NOMO-1 treated with dmso at 0.1 percent for 144 hours (cell line): Measurements from ENCODE around the gene KIFC3.
"Not testable (repeated sequence)": the region's sequence is repeated elsewhere in the genome, so short reads cannot be mapped to it uniquely, and the experiment has no call there.

ENCODE experiments used
- DNase-seq: peaks from one replicate; lab custom pipeline; 2025; ENCODE audit not compliant: unreplicated experiment; lab: John Stamatoyannopoulos, UW

Gene KIFC3

DNA sequence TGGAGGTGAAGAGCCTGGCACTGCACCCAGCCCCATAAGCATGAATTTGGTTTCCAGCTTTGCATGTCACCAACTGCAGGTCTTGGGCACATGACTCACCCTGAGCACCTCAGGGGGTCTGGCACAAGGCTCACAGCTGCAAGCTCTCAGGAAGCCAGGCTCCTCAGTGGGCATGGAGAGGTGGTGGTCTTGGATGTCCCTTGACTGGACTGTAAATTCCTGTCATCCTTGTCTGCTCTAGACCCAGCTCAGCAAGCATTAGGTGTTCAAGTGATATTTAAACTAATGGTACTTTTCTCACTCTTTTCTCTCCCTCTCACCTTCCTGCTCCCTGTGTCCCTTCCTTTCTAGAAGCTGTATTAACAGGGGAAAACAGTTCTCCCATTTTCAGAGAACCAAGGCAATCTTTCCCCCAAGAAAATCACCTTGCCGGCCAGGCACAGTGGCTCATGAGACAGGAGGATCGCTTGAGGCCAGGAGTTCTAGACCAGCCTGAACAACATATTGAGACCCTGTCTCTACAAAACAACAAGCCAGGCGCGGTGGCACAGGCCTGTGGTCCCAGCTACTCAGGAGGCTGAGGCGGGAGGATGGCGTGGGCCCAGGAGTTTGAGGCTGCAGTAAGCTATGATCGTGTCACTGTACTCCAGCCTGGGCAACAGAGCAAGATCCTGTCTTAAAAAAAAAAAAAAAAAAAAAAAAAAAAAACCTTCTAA, 5.1 kb upstream of the KIFC3 start:
- DNase-seq, result no peak

DNA sequence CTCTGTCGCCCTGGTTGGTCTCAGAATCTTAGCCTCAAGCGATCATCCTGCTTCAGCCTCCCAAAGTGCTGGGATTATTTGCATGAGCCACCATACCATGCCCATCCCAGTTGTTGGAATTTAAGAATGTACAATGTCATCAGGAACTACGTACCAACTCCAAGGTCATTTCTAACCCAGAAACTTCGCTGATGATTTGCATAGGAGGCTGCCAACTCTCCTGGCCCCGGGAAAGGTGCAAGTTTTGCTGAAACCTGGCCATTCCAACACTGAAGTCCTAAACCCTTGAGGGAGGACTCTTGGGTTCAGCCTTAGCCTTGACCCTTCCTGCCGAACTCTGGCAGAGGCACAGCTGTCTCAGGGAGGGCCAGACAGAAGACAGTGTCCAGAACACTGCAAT, 2.9 kb upstream of the KIFC3 start:
- no peak for DNase-seq

DNA sequence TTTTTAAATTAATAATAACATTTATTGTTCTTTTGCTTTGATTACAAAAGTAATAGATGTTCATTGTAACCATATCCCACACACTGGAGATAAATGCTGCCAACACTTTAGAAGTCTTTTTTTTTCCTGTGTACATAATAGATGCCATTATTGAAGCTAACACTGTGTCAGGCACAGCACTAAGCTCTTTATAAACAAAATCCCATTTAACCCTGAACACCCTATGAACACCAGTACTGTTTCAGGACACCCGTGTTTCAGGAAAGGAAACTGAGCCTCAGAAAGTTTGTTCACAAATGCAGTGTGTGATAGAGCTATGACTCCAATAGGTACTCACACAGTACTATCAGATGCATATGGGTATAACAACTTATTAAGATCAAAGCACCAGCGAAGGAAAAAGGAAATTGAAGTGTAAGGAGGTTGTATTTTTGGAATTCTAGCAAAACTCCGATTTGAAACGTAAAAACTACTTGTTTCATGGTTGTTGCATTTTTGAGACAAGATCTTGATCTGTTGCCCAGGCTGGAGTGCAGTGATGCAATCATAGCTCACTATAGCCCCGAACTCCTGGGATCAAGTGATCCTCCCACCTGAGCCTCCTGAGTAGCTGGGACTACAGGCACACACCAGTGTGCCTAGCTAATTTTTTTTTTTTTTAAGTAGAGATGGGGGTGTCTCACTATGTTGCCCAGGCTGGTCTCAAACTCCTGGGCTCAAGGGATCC, 2.0 kb upstream of the KIFC3 start:
- no peak for DNase-seq

DNA sequence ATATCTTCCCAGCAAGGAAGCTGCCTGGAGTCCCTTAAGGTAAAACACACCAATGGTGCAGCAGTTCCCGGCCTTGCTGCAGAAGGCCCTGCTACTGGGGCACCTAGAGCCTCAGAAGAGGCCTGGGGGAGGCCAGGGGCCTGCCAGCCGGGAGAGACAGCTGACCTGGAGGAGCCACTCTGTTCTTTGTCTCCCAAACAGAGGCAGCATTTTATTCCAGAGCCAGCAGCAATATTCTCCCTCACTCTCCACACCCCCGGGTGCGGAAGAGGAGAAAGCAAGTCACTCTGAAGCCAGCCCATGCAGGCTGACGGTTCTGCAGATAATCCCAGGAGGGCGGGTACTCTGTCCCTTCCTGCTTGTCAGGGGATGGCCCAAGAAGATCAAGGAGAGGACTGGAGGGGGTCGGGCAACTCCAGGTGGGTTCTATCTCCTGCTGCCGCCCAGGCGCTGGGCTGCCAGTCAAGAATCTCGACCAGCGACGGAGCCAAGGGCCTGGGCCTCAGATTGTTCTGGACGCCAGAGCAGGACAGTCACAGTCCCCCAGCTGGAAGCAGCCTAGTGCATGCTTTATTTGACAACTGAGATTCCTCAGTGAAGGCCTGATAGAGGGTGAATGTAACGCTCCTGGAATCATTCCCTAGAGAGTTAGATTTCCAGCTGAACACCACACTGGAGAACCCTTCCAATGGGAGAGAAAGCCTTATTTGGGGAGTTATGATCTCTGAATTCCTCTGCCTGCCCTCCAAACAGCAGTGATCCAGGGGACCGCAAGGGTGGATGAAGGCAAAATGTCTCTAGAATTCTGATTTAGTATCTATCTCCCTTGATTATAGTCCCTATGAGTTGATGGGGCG, 1.1 kb upstream of the KIFC3 start:
- no peak for DNase-seq

DNA sequence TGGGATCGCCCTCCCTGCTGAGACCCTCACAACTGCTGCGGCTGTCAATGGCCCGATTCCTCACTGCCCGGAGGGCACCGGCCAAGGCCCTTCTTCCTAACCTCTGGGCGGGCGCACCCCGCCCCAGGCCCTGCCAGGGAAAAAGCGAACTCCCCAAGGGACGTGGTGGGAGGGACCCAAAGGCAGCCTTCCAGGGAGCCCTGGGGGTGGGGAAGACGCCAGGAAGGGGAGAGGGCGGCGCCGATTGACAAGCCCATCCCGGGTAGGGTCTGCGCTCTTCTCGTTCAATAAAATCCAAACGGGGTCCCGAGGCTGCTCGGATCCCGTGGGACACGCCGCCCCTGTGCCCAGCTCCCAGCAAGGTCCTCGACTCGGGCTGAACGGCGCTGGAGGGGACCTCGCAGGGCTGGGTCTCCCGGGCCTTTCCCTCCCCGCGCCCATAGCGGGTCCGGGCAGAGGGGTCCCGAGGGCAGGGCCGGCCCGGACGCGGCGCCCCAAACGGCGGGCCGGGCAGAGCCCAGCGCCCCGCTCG, 416 bp downstream of the KIFC3 start:
- no peak for DNase-seq

DNA sequence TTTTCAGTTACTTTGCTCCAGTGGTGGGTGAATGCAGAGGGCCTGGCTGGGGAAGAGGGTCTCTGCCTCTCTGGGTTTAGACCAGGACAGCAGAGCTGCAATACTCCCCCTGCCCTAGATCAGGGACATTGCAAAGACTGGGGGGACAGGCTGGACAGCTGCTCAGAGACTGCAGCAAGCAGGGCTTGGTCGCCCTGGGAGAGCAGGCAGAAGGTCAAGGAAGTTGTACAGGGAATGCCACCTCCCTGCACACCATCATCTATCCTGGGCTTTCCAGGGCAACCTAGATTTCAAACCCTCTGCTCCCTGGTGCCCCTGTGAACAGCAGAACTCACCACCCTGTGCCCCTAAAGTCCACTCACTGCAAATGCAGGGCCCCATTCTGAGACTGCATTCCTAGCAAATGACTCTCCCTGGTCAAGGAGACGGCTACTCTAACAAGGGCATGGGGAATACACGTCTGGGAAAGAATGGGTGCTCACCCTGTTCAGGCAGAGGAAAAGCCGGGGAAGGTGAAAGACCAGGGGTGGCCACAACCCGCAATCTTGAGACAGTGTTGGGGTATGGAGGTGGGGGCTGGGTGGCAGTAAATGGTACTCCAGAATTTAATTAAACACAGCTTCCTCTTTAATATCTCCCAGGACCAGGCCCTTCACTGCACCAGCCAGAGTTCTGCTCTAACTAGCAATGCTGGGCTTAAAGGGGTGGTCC, 1.0 kb downstream of the KIFC3 start:
- no peak for DNase-seq

DNA sequence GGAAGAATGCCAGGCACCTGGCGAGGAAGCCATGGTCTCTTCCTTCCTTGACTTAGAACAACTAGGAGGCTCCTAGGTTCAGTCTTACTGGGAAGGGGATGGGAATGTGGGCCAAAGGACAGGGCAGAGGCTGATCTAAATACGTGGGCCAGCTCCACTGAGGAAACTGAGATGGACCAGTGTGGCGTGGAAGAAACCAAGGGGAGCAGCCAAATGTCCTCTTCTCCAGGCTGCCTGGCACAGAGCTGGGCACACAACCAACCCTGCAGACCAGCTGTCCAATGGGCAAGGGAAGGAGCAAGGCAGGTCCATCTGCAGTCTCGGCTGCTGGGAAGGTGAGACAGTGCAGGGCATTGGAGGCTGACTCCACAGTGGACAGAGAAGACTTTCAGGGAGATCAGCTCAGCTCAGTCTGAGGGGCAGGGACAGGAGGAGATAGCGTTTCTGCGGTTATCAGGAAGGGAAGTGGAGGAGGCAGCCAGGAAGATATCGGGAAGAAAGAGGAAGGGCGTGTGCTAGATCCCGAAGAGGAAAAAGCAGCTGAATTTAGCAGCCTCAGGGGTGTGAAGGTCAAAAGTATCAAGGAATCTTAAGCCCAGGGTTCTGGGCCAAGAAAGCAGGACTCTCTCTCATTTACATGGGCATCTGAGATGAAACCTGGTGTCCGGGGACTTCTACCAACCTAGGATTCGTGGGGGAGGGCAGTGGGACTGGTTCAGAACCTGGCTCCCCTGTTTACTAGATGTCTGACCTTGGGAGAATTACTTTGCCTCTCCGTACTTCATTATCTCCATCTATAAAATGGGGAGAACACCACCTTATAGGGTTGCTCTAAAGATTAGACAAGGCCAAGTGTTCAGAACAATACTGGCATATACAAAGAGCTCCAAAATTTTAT, 1.8 kb downstream of the KIFC3 start:
- DNase-seq, result no peak

DNA sequence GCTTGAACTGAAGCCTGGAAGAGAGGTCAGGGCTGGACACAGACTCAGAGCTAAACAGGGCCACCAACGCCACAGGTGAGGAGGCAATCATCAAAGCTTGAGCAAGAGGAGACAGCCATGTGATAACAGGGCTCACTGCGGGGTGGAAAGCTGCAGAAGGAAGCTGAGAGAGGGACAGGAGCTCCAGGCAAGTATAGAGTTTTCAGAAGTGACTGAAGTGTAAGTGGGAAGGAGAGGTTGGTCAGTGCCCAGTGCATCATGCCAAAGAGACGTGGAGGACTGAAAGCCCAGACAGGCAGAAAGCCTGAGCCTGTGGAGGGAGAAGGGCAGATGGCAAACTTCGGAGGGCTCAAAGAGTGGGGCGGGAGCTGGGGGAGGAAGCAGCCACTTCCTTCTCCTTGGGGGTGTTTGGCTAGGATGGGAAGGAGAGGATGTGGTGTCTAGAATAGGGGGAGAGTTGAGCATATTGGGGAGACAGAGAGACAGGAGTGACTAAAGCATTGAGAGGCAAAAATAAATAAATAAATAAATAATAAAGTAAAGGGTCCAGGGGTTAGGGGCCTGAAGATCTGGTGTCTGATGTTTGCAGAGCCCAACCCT, 2.6 kb downstream of the KIFC3 start:
- DNase-seq, result no peak

DNA sequence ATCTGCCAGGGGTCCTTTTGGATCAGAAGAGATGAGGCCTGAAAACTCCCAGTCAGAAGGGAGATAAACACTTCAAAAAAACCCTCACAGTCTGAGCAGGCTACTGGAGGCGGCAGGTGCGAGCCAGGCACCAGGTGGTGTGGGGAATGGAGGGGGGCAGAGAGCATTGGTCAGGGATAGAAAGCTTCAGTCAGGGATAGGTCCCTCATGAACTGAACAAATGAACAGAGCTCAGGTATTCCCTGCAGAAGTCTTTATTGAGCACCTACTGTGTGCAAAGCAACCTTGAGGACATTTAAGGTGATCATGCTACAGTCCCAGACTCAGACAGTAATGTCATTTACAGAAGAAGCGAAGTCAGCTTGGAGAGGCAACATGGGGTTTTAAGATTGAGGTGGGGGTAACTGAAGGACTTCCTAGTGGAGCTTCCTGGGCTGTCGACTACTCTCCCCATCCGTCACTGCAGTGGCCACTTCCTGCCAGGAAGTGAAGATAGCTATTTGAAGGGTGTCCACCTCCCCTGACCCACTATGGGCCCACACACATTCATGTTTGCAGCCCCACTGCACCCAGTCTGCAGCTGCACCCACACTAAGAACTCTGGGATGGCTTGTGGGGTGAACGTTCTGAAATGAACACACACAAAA, 3.2 kb downstream of the KIFC3 start:
- no peak for DNase-seq

DNA sequence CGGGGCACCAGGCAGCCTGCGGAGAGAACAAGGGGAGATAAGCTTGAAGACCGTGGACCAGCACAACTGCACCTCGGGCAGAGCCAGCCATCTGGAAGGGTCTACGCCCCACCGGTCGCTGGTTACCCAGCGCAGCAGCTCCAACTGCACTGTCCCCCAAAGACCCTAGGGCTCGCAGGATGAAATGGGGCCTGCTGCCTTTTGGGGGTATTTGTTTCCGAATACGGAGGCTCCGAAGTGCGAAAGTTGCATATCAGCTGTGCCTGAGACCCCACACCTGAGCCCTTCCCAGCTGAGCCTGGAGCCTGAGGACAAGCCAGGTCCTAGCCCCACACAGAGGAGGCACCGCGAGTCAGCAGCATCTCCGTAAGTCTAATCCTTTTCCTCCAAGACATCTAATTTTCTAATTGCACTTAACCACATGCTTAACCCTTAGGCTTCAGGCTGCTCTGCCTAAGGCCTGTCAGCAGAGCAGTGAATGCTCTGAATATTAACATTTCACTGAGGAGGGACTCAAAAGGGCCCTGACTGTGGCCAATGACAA, 4.0 kb downstream of the KIFC3 start:
- DNase-seq, result no peak

DNA sequence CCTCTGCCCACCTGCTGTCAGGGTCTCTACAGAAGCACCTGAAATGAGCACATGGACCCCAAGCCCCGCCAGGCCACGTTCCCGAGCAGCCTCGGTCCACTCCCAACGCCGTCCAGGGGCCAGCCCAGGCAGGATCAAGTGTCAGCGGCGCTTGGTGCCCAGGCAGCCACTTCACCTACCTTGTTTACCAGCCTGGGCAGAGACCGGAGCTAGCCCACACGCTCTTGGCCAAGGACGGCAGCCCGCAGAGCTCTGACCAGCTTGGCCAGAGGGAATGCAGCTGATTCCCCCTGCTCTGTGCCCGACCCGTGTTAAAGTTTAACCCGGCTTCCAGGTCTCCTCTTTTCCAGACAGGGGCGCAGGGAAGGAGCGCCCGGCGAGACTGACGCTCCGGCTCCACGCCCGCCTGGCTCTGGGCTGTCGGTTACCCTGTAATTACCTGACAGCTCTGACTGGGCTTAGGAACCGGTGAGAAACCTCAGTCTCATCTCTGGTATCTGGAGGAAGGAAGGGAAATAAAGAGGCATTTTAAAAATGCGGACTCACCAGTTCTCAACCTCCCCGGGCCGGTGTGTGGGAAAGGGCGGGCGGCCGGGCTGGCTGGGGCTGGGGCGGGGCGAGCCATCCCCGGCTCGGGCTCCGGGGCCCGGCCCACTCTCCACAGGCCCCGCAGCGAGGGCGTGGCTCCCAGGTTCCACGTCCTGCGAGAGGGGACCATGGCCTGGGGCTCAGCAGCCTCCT, 4.6 kb downstream of the KIFC3 start:
- no peak for DNase-seq

DNA sequence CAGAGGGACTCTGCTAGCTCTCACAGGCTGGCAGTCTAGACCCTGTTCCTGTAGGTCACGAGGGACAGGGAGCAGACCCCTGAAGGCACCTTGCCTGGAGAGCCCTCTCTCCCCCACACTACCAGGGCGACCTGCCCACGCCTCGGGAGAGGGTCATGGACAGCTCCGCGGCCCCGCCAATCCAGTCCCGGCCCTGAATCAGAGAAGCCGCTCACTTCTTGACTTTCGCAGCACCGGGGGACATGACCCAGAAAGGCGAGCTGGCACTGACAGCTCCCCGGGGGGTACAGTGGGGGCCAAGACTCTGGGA, 5.1 kb downstream of the KIFC3 start:
- DNase-seq, result no peak

DNA sequence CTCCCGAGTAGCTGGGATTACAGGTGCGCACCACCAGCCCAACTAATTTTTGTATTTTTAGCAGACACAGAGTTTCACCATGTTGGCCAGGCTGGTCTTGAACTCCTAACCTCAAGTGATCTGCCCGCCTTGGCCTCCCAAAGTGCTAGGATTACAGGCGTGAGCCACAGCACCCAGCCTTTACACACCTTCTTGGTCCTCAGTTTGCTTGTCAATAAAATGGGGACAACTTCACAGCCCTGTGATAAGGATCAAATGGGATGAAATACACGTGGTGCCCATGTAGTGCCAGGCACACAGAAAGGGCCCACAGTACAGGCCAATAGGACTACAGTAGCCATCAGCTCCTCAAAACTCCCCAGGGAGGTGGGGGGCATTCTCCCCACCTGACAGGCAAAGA, 6.3 kb downstream of the KIFC3 start:
- DNase-seq, result not testable (repeated sequence)

DNA sequence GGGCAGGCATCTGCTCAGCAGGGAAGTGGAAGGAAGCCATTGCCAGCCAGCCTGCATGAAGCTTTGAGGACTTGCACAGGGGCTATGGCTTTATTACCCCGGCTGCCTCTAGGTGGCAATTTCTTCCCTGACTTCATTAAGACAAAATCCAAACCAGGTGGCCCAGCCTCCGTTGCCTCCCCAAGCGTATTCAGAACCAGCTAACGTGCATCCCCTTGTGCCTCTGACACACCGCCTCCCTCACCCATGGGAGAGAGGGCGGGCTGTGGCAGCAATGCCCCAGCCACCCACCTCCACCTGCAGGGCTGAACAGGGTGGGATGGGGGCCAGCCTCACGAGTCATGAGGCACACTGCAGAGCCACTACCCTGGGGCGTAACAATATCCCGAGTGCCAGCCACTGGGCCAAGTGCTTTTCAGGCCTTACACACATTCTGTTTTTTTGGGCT, 6.8 kb downstream of the KIFC3 start:
- DNase-seq, result no peak

DNA sequence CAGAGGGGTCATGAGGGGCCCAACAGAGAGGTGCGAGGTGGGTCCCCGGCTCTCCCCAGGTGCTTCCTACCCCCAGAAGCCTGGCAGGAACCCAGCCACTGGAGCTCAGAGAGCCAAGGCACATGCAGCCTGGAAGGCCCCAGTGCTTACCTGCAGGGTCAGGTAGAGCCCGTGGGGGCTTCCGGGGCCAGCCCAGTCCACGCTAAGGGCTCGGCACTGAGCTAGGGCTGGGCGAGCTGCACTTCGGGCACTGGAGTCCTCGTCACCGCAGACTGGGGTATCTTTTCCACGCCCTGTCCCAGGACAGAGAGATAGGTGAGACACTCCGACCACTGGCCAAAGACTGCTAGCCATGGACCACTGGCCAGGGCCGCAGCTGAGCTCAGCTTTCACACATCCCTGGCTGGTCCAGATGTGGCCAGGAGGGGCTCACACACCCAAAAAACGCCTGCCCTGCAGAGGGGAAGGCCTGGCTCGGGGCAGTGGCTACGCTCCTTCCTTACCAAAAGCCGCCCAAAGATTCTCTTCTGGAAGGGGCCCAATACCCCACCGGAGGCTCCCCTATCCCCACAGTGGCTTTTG, 7.4 kb downstream of the KIFC3 start:
- no peak for DNase-seq

DNA sequence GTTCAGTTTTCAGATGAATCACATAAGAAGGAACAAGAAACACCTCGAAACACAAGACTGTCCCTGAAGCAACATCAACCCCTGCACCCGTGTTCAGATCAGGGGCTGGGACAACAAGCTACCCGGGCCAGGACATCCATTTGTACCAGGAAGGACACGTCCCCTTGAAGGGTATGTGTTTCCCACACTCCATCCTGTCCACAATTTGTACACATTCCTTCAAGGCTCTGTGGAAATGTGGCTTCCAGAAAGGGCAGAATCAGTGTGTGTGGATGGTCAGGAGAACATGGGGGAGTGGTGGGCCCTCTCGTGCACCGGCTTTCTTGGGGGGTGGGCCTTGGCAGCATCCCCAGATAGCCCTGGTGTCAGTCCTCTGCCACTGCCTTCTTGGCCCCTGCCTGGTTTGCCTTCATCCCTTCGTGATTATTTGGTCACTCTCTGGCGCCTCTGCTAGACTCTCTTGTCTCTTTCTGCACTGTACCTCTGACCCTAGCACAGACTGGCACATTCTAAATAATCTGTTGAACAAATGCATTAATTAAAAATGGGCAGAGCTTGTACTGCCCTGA, 10.3 kb downstream of the KIFC3 start:
- no peak for DNase-seq

DNA sequence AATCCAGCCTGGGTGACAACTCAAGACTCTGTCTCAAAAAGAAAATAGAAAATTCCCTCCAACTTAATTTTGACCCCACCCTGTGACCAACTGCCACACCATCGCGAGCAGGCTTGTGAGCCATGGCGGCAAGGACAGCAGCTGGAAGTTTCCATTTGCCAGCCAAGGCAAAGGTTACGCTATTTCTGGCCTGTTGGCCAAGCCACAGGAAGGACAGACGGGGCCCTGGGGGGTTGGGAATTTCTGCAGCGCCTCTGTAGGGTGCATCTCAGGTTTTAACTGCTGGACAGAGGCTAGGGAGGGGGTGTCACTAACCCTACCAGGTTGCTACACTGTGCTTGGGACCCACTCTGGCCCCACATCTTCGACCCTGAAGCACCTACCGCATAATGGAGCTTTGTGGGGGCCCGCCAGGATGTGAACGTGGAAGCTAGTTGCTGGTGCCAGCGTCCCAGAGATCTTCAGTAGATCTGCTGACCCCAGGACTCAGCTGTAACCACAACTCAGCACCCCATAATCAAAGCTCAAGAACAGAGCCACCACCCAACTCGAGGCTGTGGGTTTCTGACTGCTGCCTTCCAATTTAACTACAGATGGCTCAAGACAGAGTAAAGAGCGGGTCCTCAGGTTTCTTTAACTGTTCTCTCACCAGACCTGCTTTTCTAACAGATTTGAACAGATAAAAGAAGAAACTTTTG, 10.9 kb downstream of the KIFC3 start:
- no peak for DNase-seq
